ENCODE data around the gene TVP23A.

The TVP23A gene

DNA sequence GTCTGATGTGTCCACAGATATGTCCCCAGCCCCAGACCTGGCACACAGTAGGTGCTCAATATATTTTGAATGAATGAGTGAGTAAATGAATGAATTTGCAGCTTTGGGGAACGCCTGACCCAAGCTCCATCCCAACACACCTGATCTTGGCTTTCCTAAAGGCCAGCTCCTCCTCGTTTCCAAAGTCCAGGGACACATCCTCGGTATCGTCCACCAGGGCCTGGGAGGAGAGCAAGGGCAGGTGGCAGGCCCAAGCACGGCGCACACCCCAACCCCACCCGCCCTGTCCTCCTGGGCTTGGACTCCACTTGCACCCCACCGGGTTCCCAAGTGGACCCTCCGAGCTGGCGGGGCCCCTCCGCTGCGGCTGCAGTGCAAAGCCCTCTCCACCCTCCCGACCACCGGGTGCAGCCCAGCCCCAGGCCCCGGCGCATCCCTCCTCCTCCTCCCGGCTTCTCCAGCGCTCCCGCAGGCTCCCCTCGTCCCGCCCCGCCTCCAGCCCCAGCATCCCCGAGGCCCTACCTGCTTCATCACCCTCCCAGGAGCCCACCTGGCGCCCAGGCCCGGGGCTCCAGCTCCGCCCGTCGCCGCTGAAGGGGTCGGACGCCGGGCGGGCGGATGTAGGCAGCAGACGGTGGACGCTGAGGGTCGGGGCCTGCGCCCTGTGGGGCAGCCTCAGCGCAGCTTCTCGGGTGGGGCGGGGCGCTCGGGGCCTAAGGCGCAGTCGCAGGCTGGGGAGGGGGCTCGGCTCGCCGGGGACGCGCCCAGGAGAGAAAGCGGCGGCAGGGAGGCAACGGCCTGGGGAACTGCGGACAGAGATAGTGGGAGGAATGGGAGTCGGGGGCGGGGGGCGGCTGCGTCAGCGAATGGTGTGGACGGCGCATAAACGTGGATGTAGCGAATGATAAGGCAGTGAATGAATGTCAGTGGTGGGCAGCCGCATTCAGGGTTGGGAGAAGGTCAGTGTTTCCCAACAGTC is at the start of gene TVP23A:
TVP23A (minus strand) TSS at position 832 of the 979 bp plus-strand sequence; CDS start at position 531, 301 bp downstream.
- no peak for DNase-seq

DNA sequence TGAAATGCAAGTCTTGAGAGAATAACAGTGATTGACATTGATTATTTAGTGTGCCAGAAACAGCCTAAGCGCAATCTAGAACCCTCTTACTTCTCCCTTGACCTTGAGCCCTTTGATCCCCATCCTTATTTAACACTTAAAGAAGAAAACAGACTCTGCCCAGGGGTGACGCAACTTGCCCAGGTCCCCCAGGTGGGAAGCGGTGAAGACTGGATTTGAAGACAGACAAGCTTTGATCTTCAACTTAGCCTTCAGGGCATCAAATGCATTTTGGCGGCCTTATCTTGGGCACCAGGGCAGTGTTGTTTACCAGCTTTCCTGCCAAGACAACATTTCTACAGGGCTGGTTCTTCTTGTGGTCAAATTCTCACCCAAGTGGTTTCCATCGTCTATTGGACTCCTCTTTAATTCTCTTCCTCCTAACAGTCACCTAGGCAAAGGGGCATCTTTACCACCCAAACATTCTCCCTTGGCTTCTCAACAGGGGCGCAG is 49.6 kb upstream of the TVP23A start:
- no peak for DNase-seq

DNA sequence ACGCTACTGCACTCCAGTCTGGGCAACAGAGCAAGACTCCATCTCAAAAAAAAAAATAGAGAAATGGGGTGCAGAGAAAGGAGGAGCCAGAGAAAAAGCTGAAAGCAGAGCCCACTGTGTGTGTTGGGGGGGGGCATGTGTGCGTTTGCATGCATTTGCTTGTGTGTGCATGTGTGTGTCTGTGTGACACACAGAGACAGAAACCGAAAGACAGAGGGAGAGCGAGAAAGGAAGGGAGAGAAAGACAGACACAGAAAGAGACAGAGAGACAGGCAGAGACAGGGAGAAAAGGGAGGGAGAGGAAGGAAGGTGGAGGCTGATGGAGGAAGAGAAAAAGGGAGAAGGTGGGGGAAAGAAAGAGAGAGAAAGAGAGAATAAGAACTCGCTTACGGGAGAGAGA is 48.6 kb upstream of the TVP23A start:
- DNase-seq: no peak

DNA sequence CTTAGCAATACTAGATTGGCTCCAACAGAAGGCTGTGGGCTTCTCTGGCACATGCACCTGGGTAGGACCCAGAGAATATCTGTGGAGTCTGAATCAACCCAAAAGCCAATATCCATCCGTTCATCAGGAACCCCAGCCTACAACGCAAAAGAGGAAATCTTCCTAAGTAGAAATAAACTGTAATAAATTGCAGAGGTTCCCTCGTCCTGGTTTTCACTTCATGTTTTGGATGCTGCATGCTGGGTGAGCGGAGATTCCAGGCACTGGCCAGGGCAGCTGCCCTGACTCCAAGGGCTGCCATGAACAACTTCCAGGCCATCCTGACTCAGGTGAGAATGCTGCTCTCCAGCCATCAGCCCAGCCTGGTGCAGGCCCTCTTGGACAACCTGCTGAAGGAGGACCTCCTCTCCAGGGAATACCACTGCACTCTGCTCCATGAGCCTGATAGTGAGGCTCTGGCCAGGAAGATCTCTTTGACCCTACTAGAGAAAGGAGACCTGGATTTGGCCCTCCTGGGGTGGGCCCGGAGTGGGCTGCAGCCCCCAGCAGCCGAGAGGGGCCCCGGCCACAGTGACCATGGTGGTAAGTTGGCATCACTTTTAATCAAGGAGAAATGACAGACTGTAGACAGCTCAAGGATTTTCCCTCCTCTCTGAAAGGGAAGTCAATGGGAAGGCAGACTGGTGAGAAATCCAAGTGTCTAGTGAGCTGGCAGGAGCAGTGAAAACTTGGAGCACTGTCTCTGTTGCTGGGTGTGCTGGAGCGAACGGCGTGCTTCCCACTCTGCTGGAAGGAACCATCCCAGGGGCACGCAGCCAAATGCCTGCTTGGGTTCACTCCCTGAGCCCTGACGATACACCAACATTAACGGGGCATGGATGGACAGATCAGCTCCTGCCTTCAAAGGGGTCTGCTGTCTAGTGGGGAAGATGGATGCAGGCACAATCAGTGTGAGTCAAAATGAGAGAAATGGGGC is 47.7 kb upstream of the TVP23A start:
- no peak for DNase-seq

DNA sequence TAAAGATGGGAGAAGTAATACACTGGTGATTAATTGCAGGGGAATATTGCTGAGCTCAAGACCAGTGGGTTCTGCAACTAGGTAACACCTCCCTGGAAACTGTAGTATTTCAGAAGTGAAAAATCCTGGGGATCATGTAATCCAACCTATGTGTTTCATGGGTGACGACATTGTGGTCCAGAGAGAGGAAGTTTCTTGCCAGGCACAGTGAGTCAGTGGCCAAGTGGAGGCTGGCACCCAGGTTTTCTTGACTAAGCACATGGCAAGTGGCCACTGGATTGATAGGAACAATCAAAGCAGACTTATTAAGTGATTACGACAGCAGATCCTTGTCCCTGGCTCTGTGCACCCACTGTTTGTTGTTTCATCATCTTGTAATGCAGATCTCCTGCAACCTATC is 43.8 kb upstream of the TVP23A start:
- no peak for DNase-seq

DNA sequence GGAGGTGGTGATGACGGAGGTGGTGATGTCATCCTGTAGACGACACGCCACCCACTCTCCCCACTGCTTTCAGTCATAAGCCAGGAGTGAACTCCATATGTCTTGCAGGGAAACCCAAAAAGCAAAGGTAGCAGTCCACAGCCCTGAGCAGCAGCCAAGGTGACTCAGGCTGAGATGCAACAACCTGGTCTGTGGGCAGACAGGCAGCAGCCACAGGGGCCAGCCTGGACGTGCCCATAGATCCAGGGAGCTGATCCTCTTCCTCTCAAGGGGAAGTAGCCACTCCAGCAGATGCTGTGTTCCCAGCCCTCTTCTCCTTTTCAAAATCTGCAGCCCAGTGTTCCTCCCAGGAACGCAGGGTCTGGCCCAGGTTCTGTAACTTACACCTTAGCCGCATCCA is 41.1 kb upstream of the TVP23A start:
- DNase-seq: no peak

DNA sequence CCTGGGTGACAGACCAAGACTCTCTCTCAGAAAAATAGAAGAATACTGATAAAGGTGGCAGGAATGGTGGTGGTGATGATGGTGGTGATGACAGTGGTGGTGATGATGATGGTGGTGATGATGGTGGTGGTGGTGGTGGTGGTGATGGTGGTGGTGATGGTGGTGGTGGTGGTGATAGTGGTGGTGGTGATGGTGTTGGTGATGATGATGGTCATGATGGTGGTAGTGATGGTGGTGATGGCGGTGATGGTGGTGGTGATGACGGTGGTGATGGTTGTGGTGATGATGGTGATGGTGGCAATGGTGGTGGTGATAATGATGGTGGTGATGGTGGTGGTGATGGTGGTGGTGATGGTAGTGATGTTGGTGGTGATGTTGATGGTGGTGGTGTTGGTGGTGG is 40.4 kb upstream of the TVP23A start:
- no peak for DNase-seq

DNA sequence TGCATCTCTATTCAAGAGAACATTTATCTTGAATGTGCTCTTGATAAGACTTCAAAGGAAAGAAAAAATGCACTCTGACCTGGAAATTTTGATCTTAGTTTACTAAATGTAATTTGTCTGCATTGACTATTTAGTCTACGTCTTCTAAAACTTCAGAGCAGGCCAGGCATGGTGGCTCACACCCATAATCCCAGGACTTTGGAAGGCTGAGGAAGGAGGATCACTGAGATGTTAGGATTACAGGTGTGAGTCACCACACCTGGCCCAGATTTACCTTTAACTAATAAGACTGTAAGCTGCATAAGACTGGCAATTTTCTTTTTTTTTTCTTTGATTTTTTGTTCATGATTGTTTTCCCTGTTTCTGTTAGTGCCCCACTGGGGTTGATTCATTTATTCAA is 39.6 kb upstream of the TVP23A start:
- no peak for DNase-seq

DNA sequence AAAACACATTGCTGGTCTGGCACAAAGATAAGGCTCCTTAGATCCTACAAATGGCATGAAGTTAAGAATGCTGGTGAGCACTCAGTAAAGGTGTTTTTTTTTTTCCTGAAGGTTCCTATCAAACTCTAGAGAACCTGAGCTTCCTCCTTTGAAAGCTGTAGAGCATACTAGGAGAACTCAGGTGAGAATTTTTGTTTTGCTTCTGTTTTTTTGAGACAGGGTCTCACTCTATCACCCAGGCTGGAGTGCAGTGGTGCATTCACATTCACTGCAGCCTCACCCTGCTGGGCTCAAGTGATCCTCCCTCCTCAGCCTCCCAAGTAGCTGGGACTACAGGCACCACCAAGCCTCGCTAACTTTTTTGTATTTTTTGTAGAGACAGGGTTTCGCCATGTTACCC is 37.4 kb upstream of the TVP23A start:
- DNase-seq: no peak

DNA sequence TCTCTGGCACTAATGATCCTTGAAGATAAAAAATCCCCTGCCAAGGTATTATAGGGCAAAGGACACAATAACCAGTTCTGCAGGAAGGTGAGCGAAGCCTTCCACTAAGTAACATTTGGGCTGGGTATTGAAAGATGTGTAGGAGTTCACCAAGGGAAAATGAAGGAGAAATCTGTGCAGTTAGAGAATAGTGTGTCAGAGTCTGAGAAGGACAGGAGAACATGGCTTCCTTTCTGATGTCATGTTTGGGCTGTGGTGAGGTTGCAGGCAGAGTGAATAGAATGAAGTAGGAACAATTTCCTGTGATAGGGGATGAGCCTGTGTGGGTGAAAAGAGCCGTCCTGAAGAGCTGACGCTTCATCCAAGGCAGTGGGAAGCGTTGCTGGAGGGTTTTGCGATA is 34.4 kb upstream of the TVP23A start:
- DNase-seq: no peak

DNA sequence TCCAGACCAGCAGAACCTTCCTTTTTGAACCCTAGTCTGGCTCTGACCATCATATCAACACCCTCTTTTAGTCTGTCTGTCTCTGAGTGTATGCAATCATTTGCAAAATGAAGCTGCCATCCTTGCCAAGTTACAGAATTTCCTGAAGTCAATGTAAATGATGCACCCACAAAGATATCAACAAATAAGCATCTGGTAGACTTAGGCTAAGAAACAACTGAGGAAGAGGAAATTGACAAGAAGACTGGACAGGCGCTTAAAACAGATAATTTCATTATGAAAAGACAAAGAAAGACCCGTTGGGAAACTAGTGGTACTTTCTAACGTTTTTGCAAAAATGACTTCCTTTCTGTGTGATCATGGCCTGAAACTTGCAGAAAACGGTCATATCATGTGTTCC is 33.7 kb upstream of the TVP23A start:
- DNase-seq: no peak

DNA sequence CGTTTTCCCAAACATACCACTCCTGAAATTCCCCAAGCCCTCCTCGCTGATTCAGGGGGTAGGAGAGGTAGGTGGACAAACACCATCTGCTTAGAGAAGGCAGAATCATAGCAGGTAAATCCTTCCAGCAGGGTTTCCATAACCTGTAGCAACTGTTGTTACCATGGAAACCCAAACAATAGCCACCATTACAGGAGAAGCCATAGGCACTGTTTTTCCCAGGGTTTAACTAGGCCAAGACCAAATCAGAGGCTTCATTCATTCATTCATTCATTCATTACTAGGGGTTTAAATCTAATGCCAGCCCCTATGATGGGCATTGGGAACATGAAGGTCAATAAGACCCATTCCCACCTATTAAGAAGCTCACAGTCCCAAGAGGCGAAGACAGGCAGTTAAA is 32.9 kb upstream of the TVP23A start:
- DNase-seq: no peak

DNA sequence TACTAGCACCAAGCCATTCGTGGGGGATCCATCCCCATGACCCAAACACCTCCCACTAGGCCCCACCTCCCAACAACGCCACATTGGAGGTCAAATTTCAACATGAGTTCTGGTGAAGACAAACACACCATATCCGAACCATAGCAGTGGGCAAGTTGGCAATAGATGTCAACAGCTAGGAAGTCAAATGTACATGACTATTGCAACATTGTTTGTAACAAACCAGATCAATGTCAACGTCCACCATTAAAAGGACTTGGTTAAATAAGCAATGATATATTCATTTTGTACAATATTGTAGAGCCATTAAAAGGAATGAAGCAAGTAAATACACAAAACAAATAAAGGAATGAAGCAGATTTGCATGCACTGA is 31.9 kb upstream of the TVP23A start:
- DNase-seq: no peak

DNA sequence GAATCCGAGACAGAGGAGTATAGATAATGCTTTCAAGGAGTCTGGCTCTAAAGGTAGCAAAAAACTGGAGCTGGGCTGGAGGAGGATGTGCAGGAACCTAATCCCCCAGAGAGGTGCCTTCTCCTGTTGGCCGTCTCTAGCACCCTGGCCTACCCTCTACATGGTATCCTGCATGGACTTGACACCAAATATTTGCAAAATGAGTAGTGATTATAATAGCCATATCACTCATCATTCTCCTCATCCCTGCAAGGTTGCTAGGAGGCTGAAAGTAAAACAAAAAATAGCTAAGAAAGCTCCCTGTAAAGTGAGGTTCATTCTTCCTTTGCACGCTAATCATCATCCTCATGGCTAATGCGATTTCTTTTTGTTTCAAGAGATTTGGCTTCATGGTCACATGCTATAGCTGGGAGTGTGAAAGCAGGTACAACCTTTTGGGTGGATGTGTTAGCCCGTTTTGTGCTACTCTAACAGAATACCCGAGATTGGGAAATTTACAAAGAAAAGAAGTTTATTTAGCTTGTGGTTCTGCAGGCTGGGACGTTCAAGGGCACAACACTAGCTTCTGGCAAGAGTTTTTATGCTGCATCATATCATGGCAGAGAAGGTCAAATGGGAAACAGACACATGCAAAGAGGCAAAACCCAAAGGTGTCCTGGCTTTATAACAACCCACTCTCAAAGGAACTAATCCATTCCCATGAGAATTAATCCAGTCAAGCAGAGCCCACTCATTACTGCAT is 31.3 kb upstream of the TVP23A start:
- DNase-seq: no peak

DNA sequence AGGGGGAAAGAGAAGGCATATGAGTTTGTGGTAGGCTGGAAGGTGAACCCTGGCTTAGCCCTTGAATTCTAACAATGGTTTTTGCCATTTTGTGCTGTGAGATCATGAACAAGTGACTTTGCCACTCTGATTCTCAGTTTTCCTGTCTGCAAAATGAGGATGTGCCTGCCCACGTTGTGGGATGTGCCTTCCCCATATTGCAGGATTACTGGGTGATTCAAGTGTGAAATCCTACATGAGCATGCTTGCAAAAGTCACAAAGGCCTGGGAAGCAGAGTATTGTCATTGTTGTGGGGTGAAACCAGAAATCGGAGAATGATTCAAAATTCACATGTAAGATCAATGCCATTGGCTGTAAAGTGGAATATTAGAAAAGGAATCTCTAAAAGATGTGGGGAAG is 28.6 kb upstream of the TVP23A start:
- DNase-seq: no peak

DNA sequence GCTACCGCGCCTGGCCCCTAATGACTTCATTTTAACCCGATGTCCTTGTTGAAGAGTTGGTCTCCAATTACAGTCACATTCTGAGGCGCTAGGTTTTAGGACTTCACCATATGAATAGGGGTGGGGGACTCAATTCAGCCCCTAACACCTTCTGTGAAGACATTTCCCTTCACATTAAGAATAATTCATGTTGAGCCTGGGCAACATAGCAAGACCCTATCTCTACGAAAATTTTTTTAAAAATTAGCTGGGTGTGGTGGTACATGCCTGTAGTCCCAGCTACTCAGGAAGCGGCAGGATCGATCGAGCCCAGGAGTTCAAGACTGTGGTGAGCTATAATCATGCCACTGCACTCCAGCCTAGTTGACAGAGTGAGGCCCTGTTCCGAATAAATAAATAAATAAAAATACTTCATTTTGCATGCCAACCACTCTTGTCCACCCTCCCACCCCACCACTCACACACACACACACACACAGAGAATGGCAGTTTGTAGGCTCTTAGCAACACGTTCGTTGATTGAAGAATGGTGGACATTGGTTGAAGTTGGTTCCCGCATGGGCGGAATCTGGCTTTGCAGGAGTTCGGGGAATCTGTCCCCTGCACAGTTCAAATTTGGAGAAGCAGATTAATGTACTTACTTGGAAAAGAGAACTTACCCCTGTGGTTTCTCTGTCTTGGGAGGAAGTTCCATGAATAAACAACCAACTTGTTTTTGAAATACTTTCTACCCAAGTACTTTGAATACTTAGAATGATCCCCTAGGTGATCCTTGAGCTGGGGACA is 27.8 kb upstream of the TVP23A start:
- no peak for DNase-seq

DNA sequence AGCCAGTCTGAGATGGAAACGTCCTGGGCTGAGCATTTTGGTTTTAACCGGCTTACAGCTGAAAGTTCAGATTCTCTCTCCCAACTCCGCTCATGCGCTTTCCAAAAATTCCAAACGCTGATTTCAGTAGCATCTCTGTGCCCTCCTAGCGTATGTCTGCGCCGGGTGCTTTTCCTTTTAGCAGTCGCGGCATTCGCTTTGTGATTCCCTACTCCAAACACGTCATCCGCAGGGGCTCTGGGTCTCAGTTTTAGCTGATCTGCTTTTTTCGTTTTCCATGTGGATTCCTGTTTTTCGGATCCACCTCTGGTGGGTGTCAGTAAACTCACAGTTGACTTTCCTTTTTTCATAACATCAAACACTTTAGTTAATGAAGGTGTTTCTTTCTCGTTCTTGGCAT is 22.1 kb upstream of the TVP23A start:
- no peak for DNase-seq

DNA sequence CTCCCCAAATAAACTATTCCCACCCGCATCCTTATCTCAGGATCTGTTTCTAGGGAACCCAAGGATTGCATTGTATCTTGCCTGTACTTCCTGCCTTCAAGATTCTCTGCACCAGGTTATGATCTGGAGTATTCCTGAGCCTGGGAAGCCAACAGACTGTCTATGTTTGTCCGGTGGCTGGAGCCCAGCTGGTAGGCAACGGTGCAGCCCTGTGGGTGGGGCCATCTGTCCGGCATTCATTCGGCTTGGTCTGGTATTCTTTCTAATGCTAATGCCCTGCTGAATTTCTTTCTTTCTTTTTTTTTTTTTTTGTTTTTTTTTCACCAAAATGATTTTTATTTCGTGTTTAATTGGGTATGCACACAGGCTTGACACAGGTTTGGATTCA is 20.7 kb upstream of the TVP23A start:
- DNase-seq: no peak

DNA sequence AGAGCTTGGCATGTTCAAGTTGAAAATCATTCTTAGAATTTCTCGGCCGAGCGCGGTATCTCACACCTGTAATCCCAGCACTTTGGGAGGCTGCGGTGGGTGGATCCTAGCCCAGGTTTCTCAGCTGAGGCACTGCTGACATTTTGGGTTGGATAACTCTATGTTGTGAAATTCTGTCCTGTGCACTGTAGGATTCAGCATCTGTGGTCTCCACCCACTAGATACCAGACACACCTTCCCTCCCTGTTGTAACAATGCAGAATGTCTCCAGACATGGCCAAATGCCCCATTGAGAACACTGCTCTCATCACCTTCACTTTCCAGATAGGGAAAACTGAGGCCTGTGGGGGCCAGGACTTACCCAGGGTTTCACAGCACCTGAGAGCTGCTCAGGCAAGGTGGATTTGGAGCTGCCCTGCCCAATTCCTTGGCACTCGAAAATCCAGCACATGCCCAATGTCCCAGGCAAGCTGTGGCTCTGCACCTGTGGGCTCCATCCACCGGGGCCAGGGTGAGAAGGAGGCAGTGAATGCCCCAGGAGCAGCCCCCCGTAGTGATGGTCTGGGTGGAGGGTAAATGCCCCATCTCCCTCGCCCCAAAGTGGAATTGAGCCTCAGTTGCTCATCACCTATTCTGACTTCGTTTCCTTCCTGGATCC is 20.2 kb upstream of the TVP23A start:
- DNase-seq: no peak

DNA sequence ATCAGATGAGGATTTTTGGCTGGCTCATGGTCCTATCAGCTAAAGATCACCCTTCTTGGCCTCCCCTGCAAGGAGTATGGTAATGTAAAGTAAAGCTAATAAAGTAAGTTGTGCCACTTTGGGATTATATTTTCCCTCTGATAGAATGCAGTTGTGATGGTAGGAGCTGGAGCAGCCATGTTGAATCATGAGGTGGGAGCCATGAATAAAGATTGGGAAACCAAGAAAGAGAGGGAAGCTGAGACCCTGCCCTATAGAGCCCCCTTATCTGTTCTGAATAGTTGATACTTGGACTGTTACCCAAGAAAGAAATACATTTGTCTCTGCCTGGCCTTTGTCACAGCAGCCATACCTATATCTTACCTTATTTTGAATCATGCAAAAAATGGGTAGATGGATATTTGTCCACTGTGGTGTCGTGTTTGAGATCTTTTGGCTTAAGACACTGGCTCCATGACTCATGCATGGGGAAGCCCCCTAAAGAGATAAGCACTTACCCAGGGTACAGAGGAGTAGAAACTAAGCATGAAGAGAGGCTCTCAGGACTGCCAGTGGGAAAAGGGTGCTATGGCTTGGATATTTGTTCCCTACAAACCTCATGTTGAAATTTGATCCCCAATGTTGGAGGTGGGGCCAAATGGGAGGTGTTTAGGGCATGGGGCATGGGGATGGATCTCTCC is 17.7 kb upstream of the TVP23A start:
- no peak for DNase-seq

Measured in NCI-H2171 treated with DMSO at 0.1 percent for 48 hours (cell line).